ENCODE data around the gene CLEC4F. TPM values are rescaled to one million over a fixed set of nuclear protein-coding genes. Genes with fewer than 3 reads are reported as not detected.

The CLEC4F gene
- total and polyA plus RNA-seq, 9 donors = 0.11 to 1.4 (median 0.42) TPM; not detected in 1

- Histone ChIP-seq H3K36me3 (no peaks in the 10 kb centered on the region), H3K27ac (no peak overlapping the region), H3K4me3 (no peak overlapping the region), H3K9me3 (no peaks in the 10 kb centered on the region), H3K4me1 (ENCODE audit: insufficient read depth) (no peaks in the 10 kb centered on the region), H3K27me3 (no peaks in the 10 kb centered on the region)
- WGBS, 3 donors = 80 to 85% (median 80%) methylated on average over 6 of the region's 6 CpGs
- TF ChIP-seq POLR2A (IDR thresholded peaks at IDR 0.05) (no peak), CTCF (IDR thresholded peaks at IDR 0.05) (no peak), EP300 (IDR thresholded peaks at IDR 0.05) (no peak)
- no peak for DNase-seq
- intact Hi-C loops (cut with DNase I) = no loop called here
Observed at GRCh38 chr2:70807102-70807827, 13.1 kb downstream of the CLEC4F start.

DNA sequence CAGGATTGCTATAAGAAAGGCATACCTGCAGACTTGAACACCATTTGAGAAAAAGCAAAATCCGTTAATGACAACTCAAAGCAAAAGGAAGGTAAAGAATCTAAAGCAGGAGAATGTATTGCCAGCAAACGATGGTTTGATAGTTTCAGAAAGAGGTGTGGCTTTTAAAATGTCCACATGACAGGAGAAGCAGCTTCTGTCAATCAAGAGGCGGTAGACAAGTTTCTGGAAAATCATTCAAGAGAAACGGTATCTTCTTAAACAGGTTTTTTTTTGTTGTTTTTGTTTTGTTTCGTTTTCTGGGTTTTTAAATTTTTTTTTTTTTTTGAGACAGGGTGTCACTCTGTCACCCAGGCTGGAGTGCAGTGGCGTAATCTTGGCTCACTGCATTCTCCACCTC, 13.8 kb downstream of the CLEC4F start:
- no peak overlapping the region for H3K4me3 ChIP-seq
- no peak overlapping the region for H3K27ac ChIP-seq
- no peaks in the 10 kb centered on the region for H3K36me3 ChIP-seq
- no peak for DNase-seq
- H3K4me1 ChIP-seq (ENCODE audit: insufficient read depth) = no peaks in the 10 kb centered on the region
- no peak for TF ChIP-seq EP300 (IDR thresholded peaks at IDR 0.05)
- no peak for TF ChIP-seq CTCF (IDR thresholded peaks at IDR 0.05)
- no peak for TF ChIP-seq POLR2A (IDR thresholded peaks at IDR 0.05)
- WGBS, 3 donors = 61 to 69% (median 62%) methylated on average over 6 of the region's 6 CpGs
- intact Hi-C loops (cut with DNase I) = no loop called here
- no peaks in the 10 kb centered on the region for H3K27me3 ChIP-seq
- H3K9me3 ChIP-seq = no peaks in the 10 kb centered on the region

GRCh38 chr2:70806013-70806412, 14.4 kb downstream of the CLEC4F start:
- H3K36me3 ChIP-seq = no peaks in the 10 kb centered on the region
- no peak overlapping the region for H3K4me3 ChIP-seq
- no peaks in the 10 kb centered on the region for H3K4me1 ChIP-seq (ENCODE audit: insufficient read depth)
- no peak for DNase-seq
- H3K9me3 ChIP-seq = no peaks in the 10 kb centered on the region
- TF ChIP-seq CTCF (IDR thresholded peaks at IDR 0.05) (no peak), EP300 (IDR thresholded peaks at IDR 0.05) (no peak), POLR2A (IDR thresholded peaks at IDR 0.05) (no peak)
- no peak overlapping the region for H3K27ac ChIP-seq
- WGBS, 3 donors = 52 to 67% (median 63%) methylated on average over 5 of the region's 5 CpGs
- H3K27me3 ChIP-seq = no peaks in the 10 kb centered on the region
- intact Hi-C loops (cut with DNase I) = no loop called here

DNA sequence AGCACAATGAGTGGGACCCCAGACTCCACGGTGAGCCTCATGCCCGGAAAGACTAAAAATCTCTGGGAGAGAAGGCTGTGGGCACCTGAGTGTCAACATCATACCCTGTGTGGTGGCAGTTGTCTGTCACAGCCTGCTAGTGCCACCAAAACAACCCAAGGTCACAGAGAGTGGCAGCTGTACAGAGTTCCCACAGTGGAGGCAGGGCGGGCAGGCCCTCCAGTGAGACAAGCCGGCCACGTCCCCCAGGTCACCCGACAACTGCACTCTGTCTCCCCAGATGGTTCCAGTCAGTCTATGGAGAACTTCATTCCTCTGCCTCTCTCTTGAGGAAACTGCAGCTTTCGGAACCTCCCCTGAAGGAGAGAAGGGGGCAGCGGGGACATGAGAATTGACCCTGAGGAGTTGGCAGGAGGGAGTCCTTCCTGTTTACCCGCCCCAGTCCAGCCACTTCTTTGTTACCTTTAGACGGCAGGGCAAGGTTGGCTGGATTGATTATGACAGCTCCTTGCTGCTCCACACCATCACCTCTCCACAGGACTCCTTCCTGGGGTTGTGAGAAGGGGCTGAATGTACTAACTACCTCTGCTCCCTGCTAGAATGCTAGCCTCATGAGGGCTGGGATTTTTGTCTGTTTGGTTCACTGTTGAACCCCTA, 18.7 kb downstream of the CLEC4F start:
- no peak overlapping the region for H3K4me3 ChIP-seq
- intact Hi-C loops (cut with DNase I) = no loop called here
- DNase-seq = no peak
- H3K27me3 ChIP-seq = no peaks in the 10 kb centered on the region
- H3K36me3 ChIP-seq = no peaks in the 10 kb centered on the region
- no peaks in the 10 kb centered on the region for H3K4me1 ChIP-seq (ENCODE audit: insufficient read depth)
- no peak overlapping the region for H3K27ac ChIP-seq
- WGBS, 3 donors = 65 to 74% (median 69%) methylated on average over 10 of the region's 10 CpGs
- TF ChIP-seq EP300 (IDR thresholded peaks at IDR 0.05) = no peak
- no peak for TF ChIP-seq CTCF (IDR thresholded peaks at IDR 0.05)
- H3K9me3 ChIP-seq = no peaks in the 10 kb centered on the region

Measured in ovary (tissue), 9 donors.